GM12878 (cell line): Measurements from ENCODE around the gene ADGRD1.

Experiments used
- ATF7 ChIP-seq: fragments of 450-650 bp; IDR thresholded peaks from 2 replicates; pipeline ENCODE4 v1.6.1; 2016; ENCODE audit warnings: low read depth, mild to moderate bottlenecking
- TF ChIP-seq, protein P1 (sequence below), 3 experiments: IDR thresholded peaks in 2 of 3; conservative IDR thresholded peaks in 1 of 3; 2 replicates each; pipeline ENCODE4 v1.5.1; 2011; ENCODE audit warnings: low read depth in 3 of 3, low read length in 3 of 3, mild to moderate bottlenecking in 3 of 3, control low read depth in 2 of 3, moderate library complexity in 2 of 3, inconsistent platforms in 1 of 3, mixed read lengths in 1 of 3; ENCODE audit not compliant: control insufficient read depth in 2 of 3, insufficient read depth in 1 of 3; ENCODE audit errors: extremely low read depth in 1 of 3
- TF ChIP-seq, protein P2 (sequence below): fragments of 450-650 bp; IDR thresholded peaks from 2 replicates; pipeline ENCODE4 v1.6.1; 2017; ENCODE audit warnings: mild to moderate bottlenecking

DNA sequence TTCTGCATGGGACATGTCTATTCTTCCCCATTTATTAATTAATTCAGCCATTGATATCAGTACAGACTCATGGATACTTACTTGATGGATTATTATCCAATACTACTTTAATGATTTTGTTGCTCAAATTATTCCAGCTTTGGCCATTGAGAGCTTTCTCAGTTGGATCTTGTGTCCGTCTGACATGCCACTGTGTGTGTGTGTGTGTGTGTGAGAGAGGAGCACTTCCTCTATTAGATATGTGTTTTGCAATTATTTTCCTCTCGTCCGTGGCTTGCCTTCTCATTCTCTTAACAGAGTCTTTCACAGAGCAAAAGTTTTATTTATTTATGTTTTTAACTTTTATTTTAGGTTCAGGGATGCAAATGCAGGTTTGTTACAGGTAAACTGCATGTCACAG lies 194.2 kb downstream of the ADGRD1 start:
- TF ChIP-seq ATF7 = no peak
- TF ChIP-seq, protein P1, sequence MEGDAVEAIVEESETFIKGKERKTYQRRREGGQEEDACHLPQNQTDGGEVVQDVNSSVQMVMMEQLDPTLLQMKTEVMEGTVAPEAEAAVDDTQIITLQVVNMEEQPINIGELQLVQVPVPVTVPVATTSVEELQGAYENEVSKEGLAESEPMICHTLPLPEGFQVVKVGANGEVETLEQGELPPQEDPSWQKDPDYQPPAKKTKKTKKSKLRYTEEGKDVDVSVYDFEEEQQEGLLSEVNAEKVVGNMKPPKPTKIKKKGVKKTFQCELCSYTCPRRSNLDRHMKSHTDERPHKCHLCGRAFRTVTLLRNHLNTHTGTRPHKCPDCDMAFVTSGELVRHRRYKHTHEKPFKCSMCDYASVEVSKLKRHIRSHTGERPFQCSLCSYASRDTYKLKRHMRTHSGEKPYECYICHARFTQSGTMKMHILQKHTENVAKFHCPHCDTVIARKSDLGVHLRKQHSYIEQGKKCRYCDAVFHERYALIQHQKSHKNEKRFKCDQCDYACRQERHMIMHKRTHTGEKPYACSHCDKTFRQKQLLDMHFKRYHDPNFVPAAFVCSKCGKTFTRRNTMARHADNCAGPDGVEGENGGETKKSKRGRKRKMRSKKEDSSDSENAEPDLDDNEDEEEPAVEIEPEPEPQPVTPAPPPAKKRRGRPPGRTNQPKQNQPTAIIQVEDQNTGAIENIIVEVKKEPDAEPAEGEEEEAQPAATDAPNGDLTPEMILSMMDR (IDR thresholded peaks at IDR 0.05 in 2 of 3, conservative IDR thresholded peaks at IDR 0.05 in 1 of 3; ENCODE audit: control insufficient read depth in 2 of 3, extremely low read depth in 1 of 3, insufficient read depth in 1 of 3, low read depth in 3 of 3, low read length in 3 of 3) = no peak
- TF ChIP-seq, protein P2, sequence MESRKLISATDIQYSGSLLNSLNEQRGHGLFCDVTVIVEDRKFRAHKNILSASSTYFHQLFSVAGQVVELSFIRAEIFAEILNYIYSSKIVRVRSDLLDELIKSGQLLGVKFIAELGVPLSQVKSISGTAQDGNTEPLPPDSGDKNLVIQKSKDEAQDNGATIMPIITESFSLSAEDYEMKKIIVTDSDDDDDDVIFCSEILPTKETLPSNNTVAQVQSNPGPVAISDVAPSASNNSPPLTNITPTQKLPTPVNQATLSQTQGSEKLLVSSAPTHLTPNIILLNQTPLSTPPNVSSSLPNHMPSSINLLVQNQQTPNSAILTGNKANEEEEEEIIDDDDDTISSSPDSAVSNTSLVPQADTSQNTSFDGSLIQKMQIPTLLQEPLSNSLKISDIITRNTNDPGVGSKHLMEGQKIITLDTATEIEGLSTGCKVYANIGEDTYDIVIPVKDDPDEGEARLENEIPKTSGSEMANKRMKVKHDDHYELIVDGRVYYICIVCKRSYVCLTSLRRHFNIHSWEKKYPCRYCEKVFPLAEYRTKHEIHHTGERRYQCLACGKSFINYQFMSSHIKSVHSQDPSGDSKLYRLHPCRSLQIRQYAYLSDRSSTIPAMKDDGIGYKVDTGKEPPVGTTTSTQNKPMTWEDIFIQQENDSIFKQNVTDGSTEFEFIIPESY = no peak
